ENCODE data around the gene ARHGEF6. TPM values are rescaled to one million over a fixed set of nuclear protein-coding genes. Genes with fewer than 3 reads are reported as not detected.

Gene ARHGEF6
- total RNA-seq, 1 experiment from 2014 or later: 0.35 TPM

- TF ChIP-seq CTCF (IDR thresholded peaks at IDR 0.05; ENCODE audit: unreplicated experiment): no peak
These were observed 160.7 kb downstream of the ARHGEF6 start for GRCh38 chrX:136619899-136620505.

GRCh38 chrX:136616987-136617685 is 163.6 kb downstream of the ARHGEF6 start:
- H3K27me3 Mint-ChIP-seq (ENCODE audit: insufficient read depth, unreplicated experiment): peaks cover 46% of the 10 kb centered on the region
- no TSS peak for BruUV-seq (replicated peaks)
- ChIA-PET CTCF (interaction anchor here (0.9 to 1.1 kb wide), 2 partner anchors 9 to 78 kb away, joined by 4 read pairs; no protein-coding TSS in a partner anchor), POLR2A (interaction anchor here (0.7 kb wide), 1 partner anchor 26 kb away, joined by 3 read pairs; no protein-coding TSS in a partner anchor)
- intact Hi-C loops (cut with micrococcal nuclease): no loop called here
- no peak overlapping the region for H3K4me3 Mint-ChIP-seq (ENCODE audit: unreplicated experiment)
- no peaks in the 10 kb centered on the region for H3K36me3 Mint-ChIP-seq (ENCODE audit: insufficient read depth, unreplicated experiment)
- DNase-seq (ENCODE audit: unreplicated experiment): no peak
- no peak for TF ChIP-seq CTCF (IDR thresholded peaks at IDR 0.05; ENCODE audit: unreplicated experiment)
- no peaks in the 10 kb centered on the region for H3K4me1 Mint-ChIP-seq (ENCODE audit: insufficient read depth, unreplicated experiment)
- no peak overlapping the region for H3K27ac Mint-ChIP-seq (ENCODE audit: low read depth, unreplicated experiment)
- no peaks in the 10 kb centered on the region for H3K9me3 Mint-ChIP-seq (ENCODE audit: unreplicated experiment)

More at GRCh38 chrX:136619899-136620505, 160.7 kb downstream of the ARHGEF6 start:
- Mint-ChIP-seq H3K27me3 (ENCODE audit: insufficient read depth, unreplicated experiment) (peaks cover 63% of the 10 kb centered on the region), H3K36me3 (ENCODE audit: insufficient read depth, unreplicated experiment) (no peaks in the 10 kb centered on the region), H3K4me1 (ENCODE audit: insufficient read depth, unreplicated experiment) (no peaks in the 10 kb centered on the region), H3K27ac (ENCODE audit: low read depth, unreplicated experiment) (no peak overlapping the region), H3K9me3 (ENCODE audit: unreplicated experiment) (peaks cover 7% of the 10 kb centered on the region), H3K4me3 (ENCODE audit: unreplicated experiment) (no peak overlapping the region)
- no TSS peak for BruUV-seq (replicated peaks)
- ChIA-PET POLR2A (no interaction called here), CTCF (interaction anchor here (0.6 kb wide), 1 partner anchor 455 kb away, joined by 3 read pairs; no protein-coding TSS in a partner anchor)
- intact Hi-C loops (cut with micrococcal nuclease): no loop called here
- no peak for DNase-seq (ENCODE audit: unreplicated experiment)

Other genes with a start within 250 kb of the ARHGEF6 start
- gene VGLL1, start 248.7 kb downstream of the ARHGEF6 start, total RNA-seq (2022): not detected in 2 replicates
- gene CD40LG, start 132.8 kb downstream of the ARHGEF6 start, total RNA-seq (2022): not detected in 2 replicates
- 271 and 333 TPM in 2 replicates for gene RBMX, start 99.8 kb upstream of the ARHGEF6 start, total RNA-seq (2022)

Measured in MCF 10A (cell line).